HG02759 (cell line): ENCODE results near the gene ZNF454.

Experiments
- ATAC-seq: cut with Tn5 transposase; IDR thresholded peaks from one replicate; pipeline ENCODE4 v1.9.1; 2021; ENCODE audit warnings: mild to moderate bottlenecking, moderate library complexity; ENCODE audit not compliant: unreplicated experiment

ZNF454 gene

GRCh38 chr5:178940569-178941360 lies at the start of gene ZNF454:
TSS of gene ZNF454 (plus strand) at chr5:178941198. CDS start at chr5:178942792, 1,594 bp downstream.
- ATAC-seq = no peak

- no peak for ATAC-seq
Measured at GRCh38 chr5:178895615-178896571, 45.1 kb upstream of the ZNF454 start, which contains the start of gene ZFP2. TSS of gene ZFP2 (plus strand) at chr5:178895913. CDS start at chr5:178931314, 35,401 bp downstream.

DNA sequence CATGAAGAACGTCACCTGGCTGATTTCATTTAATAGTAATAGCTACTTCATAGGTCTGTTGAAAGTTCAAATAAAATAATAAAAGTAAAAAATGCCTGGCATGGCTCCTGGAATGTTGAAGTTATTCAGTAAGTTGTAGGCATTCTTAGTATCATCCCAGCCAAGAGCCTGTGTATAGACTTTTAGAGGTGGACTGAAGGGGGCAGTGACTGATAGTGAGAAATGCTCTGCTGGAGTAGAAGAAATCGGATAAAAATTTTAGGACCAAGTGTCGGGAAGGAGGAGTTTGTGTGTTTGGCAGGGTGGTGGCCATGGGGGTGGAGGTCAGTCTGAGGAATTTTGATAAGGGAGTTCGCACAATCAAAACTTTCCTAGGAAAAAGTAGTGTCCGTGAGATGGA lies 41.7 kb upstream of the ZNF454 start:
- no peak for ATAC-seq

DNA sequence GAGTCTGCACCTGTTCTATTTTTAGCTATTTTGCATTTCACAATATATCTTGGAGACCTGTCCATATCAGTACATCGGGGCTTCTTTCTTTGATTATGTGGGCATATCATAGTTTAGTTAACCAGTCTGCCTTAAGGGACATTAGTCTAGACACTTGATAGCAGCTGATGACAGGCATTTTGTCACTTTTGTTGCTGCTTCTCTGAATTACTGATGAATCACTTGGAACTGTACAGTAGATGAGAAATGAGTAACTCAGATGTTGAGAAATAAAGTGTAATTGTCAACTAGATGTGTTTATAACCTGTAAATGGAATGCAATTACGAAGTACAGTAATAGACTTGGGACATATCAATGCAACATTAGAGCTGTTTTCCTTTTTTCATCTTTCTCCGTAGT lies 38.1 kb upstream of the ZNF454 start:
- ATAC-seq = no peak

- no peak for ATAC-seq
Measured at GRCh38 chr5:178931846-178932760, 8.9 kb upstream of the ZNF454 start.

DNA sequence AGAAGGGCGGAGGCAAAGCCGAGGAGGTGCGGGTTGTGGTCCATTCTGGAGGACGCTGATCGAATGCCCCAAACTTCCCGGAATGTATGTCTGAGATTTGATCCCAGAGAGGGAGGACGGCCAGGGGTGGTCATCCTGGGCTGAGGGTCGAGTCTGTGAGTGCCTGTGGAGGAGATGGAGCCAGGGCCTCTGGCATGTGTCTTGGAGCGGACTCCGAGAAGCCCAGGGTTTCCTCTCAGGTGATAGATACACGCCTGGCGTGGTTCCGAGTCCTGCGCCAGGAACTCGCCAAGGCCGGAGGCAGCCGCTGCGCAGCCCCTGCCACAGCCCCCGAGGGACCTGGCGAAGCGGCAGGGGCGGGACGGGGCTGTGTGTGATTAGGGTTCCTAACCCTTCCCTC lies 363 bp downstream of the ZNF454 start:
- no peak for ATAC-seq

DNA sequence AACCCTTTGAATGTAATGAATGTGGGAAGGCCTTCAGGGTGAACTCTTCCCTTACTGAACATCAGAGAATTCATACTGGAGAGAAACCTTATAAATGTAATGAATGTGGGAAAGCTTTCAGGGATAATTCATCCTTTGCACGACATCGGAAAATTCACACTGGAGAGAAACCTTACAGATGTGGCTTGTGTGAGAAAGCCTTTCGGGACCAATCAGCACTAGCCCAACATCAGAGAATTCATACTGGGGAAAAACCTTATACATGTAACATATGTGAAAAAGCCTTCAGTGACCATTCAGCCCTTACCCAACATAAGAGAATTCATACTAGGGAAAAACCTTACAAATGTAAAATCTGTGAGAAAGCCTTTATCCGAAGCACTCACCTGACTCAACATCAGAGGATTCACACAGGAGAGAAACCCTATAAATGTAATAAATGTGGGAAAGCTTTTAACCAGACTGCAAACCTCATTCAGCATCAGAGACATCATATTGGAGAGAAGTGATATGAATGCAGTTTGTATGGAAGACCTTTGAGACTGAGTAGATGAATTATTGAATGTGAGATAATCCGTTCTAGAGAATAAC lies 24.6 kb downstream of the ZNF454 start:
- no peak for ATAC-seq

DNA sequence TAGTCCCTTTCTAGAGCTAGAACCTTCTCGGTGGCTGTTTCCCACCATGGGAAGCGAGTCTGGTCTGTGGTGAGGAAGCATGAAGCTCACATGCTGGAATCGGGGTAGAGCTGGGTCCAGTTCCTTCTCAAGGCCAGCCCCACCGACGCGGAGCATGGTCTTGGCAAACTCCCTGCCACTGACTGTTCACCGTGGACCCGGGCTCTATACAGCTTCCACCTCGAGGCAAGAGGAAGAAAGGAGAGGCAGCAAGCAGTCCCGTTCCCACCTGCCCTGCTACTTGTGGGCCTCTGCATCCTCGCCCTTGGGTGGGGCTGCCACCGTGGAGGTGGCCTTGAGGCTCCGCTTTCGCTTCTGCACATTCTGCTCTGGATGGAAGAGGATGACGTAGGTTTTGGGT lies 40.4 kb downstream of the ZNF454 start:
- ATAC-seq = no peak

DNA sequence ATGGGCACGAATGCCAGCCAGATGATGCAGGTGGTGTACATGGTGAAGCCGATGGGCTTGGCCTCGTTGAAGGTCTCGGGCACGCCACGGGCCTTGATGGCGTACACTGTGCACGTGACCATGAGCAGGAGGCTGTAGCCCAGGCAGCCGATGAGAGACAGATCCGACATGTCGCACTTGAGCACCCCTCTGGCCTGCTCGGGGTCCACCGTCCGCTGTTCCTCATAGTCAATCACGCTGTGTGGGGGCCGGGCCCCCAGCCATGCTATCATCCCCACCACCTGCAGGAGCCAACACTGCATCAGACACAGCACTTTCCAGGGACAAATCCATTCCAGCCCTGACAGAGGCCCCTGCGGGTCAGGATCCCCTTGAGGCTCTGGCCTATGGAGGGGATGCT lies 41.9 kb downstream of the ZNF454 start:
- ATAC-seq = no peak

GRCh38 chr5:178983728-178984127 lies 42.7 kb downstream of the ZNF454 start:
- no peak for ATAC-seq

GRCh38 chr5:178984145-178985072 lies 43.4 kb downstream of the ZNF454 start:
- no peak for ATAC-seq

DNA sequence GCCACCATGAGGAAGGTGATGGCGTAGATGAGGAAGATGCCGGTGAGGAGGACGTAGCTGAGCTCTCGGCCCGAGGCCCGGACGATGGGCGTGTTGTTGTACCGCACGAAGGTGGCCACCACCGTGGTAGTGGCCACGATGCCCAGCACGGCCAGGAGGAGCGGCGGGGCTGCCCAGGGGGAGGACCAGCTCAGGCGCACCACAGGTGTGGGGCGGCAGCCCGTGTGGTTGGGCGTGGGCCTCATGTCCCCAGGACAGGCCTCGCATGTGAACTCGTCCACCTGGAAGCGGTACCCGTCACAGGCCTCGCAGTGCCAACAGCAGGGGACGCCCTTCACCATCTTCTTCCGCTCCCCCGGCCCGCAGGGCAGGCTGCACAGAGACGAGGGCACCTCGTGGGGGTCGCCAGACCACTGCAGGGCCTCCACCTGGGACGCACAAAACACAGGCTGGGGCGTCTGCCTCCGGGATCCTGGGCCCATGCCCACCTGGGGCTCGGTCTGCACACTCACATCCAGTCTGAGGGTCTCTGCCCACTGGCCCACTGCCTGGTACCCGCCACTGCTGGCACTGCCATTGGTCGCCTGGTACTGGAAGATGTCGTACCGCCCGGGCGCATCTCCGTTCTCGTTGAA lies 45.4 kb downstream of the ZNF454 start:
- no peak for ATAC-seq

DNA sequence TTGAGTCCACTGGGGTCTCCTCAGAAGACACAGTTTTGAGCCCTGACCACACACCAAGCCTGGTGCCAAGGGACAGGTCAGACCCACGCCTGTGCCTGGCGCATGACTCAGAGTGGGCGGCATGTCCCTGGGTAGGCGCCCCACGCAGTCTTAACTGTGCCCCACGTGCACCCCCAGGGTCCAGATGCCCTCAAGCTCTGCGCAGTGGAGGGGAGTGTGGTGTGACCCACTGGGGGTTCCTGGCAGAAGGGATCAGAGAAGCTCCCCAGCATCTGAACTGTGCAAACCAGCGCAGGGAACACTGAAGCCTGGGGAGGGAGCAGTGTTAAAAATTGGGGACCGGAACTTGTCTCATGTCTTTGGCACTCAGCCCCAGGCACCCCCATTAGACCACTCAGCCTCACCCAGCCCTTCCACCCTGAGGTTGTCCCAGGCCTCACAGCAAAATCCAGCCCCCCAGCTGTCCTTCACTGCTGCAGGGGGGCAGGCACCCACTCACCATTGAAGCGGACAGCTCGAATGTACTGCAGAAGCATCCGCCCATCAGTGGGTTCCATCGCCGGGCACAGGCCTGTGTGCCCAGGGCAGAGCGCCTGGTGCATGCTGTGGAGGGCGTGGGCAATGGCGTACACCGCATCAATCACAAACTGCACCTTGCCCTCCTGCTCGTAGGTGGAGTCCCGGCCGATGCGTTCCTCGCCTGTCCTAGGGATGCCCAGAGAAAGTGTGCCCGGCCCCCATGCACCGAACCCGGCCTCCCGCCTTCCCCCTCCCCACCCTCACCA lies 47.6 kb downstream of the ZNF454 start:
- ATAC-seq = no peak

GRCh38 chr5:178989311-178989710 lies 48.3 kb downstream of the ZNF454 start:
- ATAC-seq = no peak

- no peak for ATAC-seq
Measured at GRCh38 chr5:178990491-178990890, 49.5 kb downstream of the ZNF454 start.

DNA sequence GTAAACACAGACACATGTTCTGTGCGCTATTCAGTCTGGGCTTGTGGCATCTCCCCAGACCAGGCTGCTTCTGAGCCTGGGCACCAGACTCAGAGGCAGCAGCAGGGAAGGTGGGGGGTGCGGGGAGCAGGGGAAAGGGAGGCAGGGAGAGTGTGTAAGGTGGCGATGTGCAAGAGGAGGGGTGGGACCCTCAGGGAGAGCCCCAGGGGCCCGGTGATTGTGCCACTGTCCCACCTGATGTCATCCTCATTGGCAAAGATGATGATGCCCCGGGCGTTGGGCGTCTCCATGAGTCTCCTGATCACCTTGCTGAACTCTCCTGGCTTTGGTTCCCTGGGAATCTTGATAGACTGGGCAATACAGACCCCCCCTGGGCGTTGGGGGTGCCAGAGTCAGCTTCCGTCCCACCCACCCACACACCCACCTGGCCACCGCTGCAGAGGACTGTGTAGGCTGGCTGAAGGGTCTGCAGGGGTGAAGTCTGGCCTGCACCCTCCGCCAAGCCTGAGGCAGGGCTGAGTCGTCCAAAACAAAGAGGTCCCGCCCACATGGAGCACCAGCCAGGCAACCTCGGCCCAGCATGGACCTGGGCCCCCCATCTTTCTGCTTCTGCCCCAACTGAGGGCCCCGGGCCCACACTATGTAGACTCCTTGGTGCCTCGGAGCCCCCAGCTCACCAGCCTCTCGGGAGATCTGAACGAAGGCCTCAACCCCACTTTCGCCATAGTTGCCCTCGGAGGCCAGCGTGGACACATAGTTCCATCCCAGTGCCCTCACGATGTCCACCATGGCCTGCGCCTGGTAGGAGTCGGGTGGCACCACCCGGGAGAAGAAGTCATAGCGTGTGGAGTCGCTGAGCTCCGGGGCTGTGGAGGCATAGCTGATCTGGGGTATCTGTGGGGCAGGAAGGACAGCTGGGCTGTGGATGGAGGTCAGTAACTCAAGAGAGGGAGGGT lies 50.5 kb downstream of the ZNF454 start:
- no peak for ATAC-seq
